Gastrocnemius medialis (tissue), 4 donors: ENCODE results near the gene HSD17B12. TPM values are rescaled to one million over a fixed set of nuclear protein-coding genes. Genes with fewer than 3 reads are reported as not detected.
A peak's percentile ranks its signal among the peaks of the same experiment; 100 is the strongest.

Experiments
- ATAC-seq, 2 donors: fragments of 150-250 bp; one replicate each; pipeline ENCODE4 v1.9.1; 2016
- DNase-seq, 2 donors: peaks; one replicate each; pipeline ENCODE4 v3.0.0-alpha.2; 2019
- H3K27ac ChIP-seq, 4 donors: fragments of 200-600 bp; sonication (generic); 1 replicate in 1 of 4; 2 replicates in 3 of 4; pipeline ENCODE4 v1.5.1; 2016 to 2018; ENCODE audit warnings: mild to moderate bottlenecking in 2 of 4, moderate library complexity in 1 of 4
- H3K27me3 ChIP-seq, 3 donors: fragments of 200-600 bp; sonication (generic) in 2 of 3; 1 replicate in 1 of 3; 2 replicates in 2 of 3; pipeline versions ENCODE4 v1.5.1 to v1.6.0; 2016 to 2019; ENCODE audit warnings: mild to moderate bottlenecking in 1 of 3, moderate library complexity in 1 of 3
- H3K36me3 ChIP-seq, 2 donors: fragments of 200-600 bp; sonication (generic) in 1 of 2; one replicate each; pipeline ENCODE4 v1.5.1; 2017 to 2018
- H3K4me1 ChIP-seq, 2 donors: fragments of 200-600 bp; sonication (generic) in 1 of 2; one replicate each; pipeline ENCODE4 v1.5.1; 2016 to 2017; ENCODE audit warnings: mild to moderate bottlenecking in 2 of 2
- H3K4me3 ChIP-seq, 4 donors: fragments of 200-600 bp; sonication (generic) in 3 of 4; 1 replicate in 1 of 4; 2 replicates in 3 of 4; pipeline ENCODE4 v1.5.1; 2016 to 2019; ENCODE audit warnings: mild to moderate bottlenecking in 2 of 4
- H3K9me3 ChIP-seq, 3 donors: fragments of 200-600 bp; sonication (generic) in 2 of 3; 1 replicate in 1 of 3; 2 replicates in 2 of 3; pipeline ENCODE4 v1.5.1; 2016 to 2019
- POLR2A ChIP-seq, 2 donors: fragments of 450-650 bp; IDR thresholded peaks; one replicate each; pipeline ENCODE4 v1.6.1; 2017; ENCODE audit warnings: antibody characterized with exemption in 2 of 2, mild to moderate bottlenecking in 2 of 2, moderate library complexity in 2 of 2
- in situ Hi-C, 4 donors: fragments of 200-750 bp; cut with MboI; loops; one replicate each; pipeline versions ENCODE4 v1.15.0 to v1.8.0; 2017; ENCODE audit warnings: low sequenced_read_pairs in 4 of 4
- intact Hi-C: fragments of 100-400 bp; cut with DNase I; formaldehyde crosslinking; loops from one replicate; pipeline ENCODE4 v1.15.1; 2023; ENCODE audit warnings: low total_unique reads
- total RNA-seq, 4 donors: library from RNA; depleted of rRNA; stranded (reverse); fragments of >200 nt; gene quantifications; one replicate each; pipeline versions ENCODE4 v1.1.0 to v1.2.3, GENCODE V29; 2016
- TF ChIP-seq, protein P1 (sequence below), 5 experiments: fragments of 450-650 bp in 3 of 5; fragments of 200-600 bp in 2 of 5; sonication (generic) in 2 of 5; IDR thresholded peaks in 4 of 5; conservative IDR thresholded peaks in 1 of 5; 1 replicate in 4 of 5; 2 replicates in 1 of 5; pipeline ENCODE4 v1.5.1; 2016 to 2019; ENCODE audit warnings: antibody characterized with exemption in 5 of 5, mild to moderate bottlenecking in 3 of 5, moderate library complexity in 3 of 5

The HSD17B12 gene
- total RNA-seq, 4 donors from 2014 or later, result 20.5 to 41.1 (median 28.6) TPM

DNA sequence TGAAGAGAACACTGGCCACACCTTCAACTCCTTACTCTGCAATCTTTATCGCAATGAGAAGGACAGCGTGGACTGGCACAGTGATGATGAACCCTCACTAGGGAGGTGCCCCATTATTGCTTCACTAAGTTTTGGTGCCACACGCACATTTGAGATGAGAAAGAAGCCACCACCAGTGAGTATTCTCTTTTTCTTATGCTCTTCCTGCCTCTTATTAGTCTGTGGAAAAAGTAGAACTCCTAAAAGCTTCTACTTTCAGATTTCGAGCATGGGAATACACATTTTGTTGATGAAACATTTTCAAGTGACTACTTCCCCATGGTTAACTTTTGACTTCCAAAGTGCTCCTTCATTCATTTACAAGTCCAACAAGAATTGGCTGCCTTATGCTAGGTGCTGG lies 221.0 kb downstream of the HSD17B12 start:
- peaks cover 0 to 66% of the 10 kb centered on the region in 2 donors for H3K36me3 ChIP-seq
- no peaks in the 10 kb centered on the region for H3K27me3 ChIP-seq
- intact Hi-C loops (no loop called here), in situ Hi-C loops (no loop called here)
- H3K4me3 ChIP-seq, result no peak overlapping the region
- no peak for DNase-seq
- TF ChIP-seq, protein P1, sequence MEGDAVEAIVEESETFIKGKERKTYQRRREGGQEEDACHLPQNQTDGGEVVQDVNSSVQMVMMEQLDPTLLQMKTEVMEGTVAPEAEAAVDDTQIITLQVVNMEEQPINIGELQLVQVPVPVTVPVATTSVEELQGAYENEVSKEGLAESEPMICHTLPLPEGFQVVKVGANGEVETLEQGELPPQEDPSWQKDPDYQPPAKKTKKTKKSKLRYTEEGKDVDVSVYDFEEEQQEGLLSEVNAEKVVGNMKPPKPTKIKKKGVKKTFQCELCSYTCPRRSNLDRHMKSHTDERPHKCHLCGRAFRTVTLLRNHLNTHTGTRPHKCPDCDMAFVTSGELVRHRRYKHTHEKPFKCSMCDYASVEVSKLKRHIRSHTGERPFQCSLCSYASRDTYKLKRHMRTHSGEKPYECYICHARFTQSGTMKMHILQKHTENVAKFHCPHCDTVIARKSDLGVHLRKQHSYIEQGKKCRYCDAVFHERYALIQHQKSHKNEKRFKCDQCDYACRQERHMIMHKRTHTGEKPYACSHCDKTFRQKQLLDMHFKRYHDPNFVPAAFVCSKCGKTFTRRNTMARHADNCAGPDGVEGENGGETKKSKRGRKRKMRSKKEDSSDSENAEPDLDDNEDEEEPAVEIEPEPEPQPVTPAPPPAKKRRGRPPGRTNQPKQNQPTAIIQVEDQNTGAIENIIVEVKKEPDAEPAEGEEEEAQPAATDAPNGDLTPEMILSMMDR (IDR thresholded peaks at IDR 0.05 in 4 of 5, conservative IDR thresholded peaks at IDR 0.05 in 1 of 5), result no peak
- no peak for TF ChIP-seq POLR2A (IDR thresholded peaks at IDR 0.05)
- H3K4me1 ChIP-seq, result peaks cover 9% of the 10 kb centered on the region in 2 donors
- ATAC-seq, result no peak
- no peaks in the 10 kb centered on the region for H3K9me3 ChIP-seq
- H3K27ac ChIP-seq, result no peak overlapping the region

- DNase-seq (no peak), ATAC-seq (no peak)
- in situ Hi-C loops (no loop called here), intact Hi-C loops (no loop called here)
- no peak overlapping the region for H3K27ac ChIP-seq
- TF ChIP-seq, protein P1 (IDR thresholded peaks at IDR 0.05 in 4 of 5, conservative IDR thresholded peaks at IDR 0.05 in 1 of 5), result no peak
- TF ChIP-seq POLR2A (IDR thresholded peaks at IDR 0.05), result no peak
- H3K4me3 ChIP-seq, result no peak overlapping the region
- H3K9me3 ChIP-seq, result no peaks in the 10 kb centered on the region
- H3K36me3 ChIP-seq, result peaks cover 0 to 50% of the 10 kb centered on the region in 2 donors
- H3K4me1 ChIP-seq, result peaks cover 9 to 12% of the 10 kb centered on the region in 2 donors
- H3K27me3 ChIP-seq, result no peaks in the 10 kb centered on the region
These were observed 222.5 kb downstream of the HSD17B12 start for GRCh38 chr11:43903078-43903477.

- Histone ChIP-seq H3K27ac (peak overlapping the region in 1 of 4 donors; percentile 64), H3K4me3 (no peak overlapping the region), H3K4me1 (peaks cover 14 to 21% of the 10 kb centered on the region in 2 donors), H3K9me3 (no peaks in the 10 kb centered on the region), H3K27me3 (no peaks in the 10 kb centered on the region), H3K36me3 (peaks cover 0 to 41% of the 10 kb centered on the region in 2 donors)
- TF ChIP-seq, protein P1 (IDR thresholded peaks at IDR 0.05 in 4 of 5, conservative IDR thresholded peaks at IDR 0.05 in 1 of 5), result no peak
- no peak for TF ChIP-seq POLR2A (IDR thresholded peaks at IDR 0.05)
- intact Hi-C loops (no loop called here), in situ Hi-C loops (no loop called here)
- ATAC-seq, result no peak
- DNase-seq, result no peak
These were observed 223.4 kb downstream of the HSD17B12 start for GRCh38 chr11:43903969-43904368.

- ATAC-seq, result peak; percentile 74 to 89
- no peak overlapping the region for H3K4me3 ChIP-seq
- in situ Hi-C loops, result no loop called here
- H3K27me3 ChIP-seq, result no peaks in the 10 kb centered on the region
- TF ChIP-seq, protein P1 (IDR thresholded peaks at IDR 0.05 in 4 of 5, conservative IDR thresholded peaks at IDR 0.05 in 1 of 5), result no peak
- no peak for TF ChIP-seq POLR2A (IDR thresholded peaks at IDR 0.05)
- H3K27ac ChIP-seq, result peak overlapping the region; percentile 7 to 64 (median 31)
- peaks cover 0 to 35% of the 10 kb centered on the region in 2 donors for H3K36me3 ChIP-seq
- no peak for DNase-seq
- intact Hi-C loops, result loop anchor here (5.0 kb wide), 1 partner anchor 37 kb away; the partner anchor contains the start of gene C11orf96
- H3K9me3 ChIP-seq, result no peaks in the 10 kb centered on the region
- peaks cover 18 to 21% of the 10 kb centered on the region in 2 donors for H3K4me1 ChIP-seq
These were observed 224.4 kb downstream of the HSD17B12 start for GRCh38 chr11:43904742-43905535.
